ENCODE data around the gene SSTR5.

GRCh38 chr16:1126044-1126443 lies 53.5 kb downstream of the SSTR5 start:
- no peak for TF ChIP-seq CTCF (IDR thresholded peaks at IDR 0.05; ENCODE audit: low read depth, low read length)
- TF ChIP-seq POLR2A (IDR thresholded peaks at IDR 0.05; ENCODE audit: extremely low read depth, insufficient read length): no peak
- TF ChIP-seq MYC (IDR thresholded peaks at IDR 0.05; ENCODE audit: low read depth, low read length): no peak
